DND-41 (cell line): Measurements from ENCODE around the gene DNAH3.

Source experiments
- ATAC-seq: fragments of 200-7000 bp; cut with Tn5 transposase; 3 replicates; pipeline ENCODE4 v1.9.1; 2021; ENCODE audit warnings: low read depth; ENCODE audit not compliant: insufficient read depth
- DNase-seq: peaks from one replicate; pipeline ENCODE4 v3.0.0-alpha.2; 2020
- H2AFZ ChIP-seq: 2 replicates; pipeline ENCODE4 v1.6.0; 2012; ENCODE audit warnings: low read depth, low read length
- H3K27ac ChIP-seq: 2 replicates; pipeline ENCODE4 v1.5.1; 2012; ENCODE audit warnings: low read length, inconsistent platforms
- H3K27me3 ChIP-seq: fragments of 200-600 bp; sonication (generic); 2 replicates; pipeline ENCODE4 v1.6.0; 2012; ENCODE audit warnings: low read length, mild to moderate bottlenecking, inconsistent platforms; ENCODE audit not compliant: insufficient read depth, poor library complexity
- H3K36me3 ChIP-seq: 2 replicates; pipeline ENCODE4 v1.5.1; 2012; ENCODE audit warnings: low read length, inconsistent platforms; ENCODE audit not compliant: insufficient read depth
- H3K4me1 ChIP-seq: 2 replicates; pipeline ENCODE4 v1.5.1; 2012; ENCODE audit warnings: mild to moderate bottlenecking, low read length; ENCODE audit not compliant: insufficient read depth
- H3K4me2 ChIP-seq: 2 replicates; pipeline ENCODE4 v1.6.0; 2012; ENCODE audit warnings: mild to moderate bottlenecking, moderate library complexity, low read length, inconsistent platforms; ENCODE audit not compliant: insufficient read depth
- H3K4me3 ChIP-seq, 2 experiments: fragments of 200-600 bp in 1 of 2; shearing (Covaris generic) in 1 of 2; 2 replicates each; pipeline ENCODE4 v1.5.1; 2012 to 2016; ENCODE audit warnings: inconsistent platforms in 2 of 2, low read length in 2 of 2, mild to moderate bottlenecking in 2 of 2, low read depth in 1 of 2, moderate library complexity in 1 of 2
- H3K79me2 ChIP-seq: 2 replicates; pipeline ENCODE4 v1.6.0; 2012; ENCODE audit warnings: low read length, inconsistent platforms; ENCODE audit not compliant: insufficient read depth
- H3K9ac ChIP-seq: 2 replicates; pipeline ENCODE4 v1.6.0; 2012; ENCODE audit warnings: low read depth, mild to moderate bottlenecking, inconsistent platforms, low read length, moderate library complexity
- H3K9me3 ChIP-seq: 2 replicates; pipeline ENCODE4 v1.5.1; 2012; ENCODE audit warnings: low read length, moderate library complexity, mild to moderate bottlenecking, inconsistent platforms; ENCODE audit not compliant: insufficient read depth, severe bottlenecking
- H4K20me1 ChIP-seq: 2 replicates; pipeline ENCODE4 v1.6.0; 2012; ENCODE audit warnings: low read length; ENCODE audit not compliant: insufficient read depth
- CTCF ChIP-seq: IDR thresholded peaks from 2 replicates; pipeline ENCODE4 v1.5.1; 2012; ENCODE audit warnings: borderline replicate concordance, low read length, moderate library complexity, mild to moderate bottlenecking; ENCODE audit not compliant: poor library complexity, severe bottlenecking; ENCODE audit errors: extremely low read depth
- EZH2 ChIP-seq: IDR thresholded peaks from 3 replicates; pipeline ENCODE4 v1.6.1; 2012; ENCODE audit warnings: borderline replicate concordance, low read depth, mild to moderate bottlenecking, moderate library complexity, low read length, inconsistent platforms; ENCODE audit not compliant: severe bottlenecking

DNAH3 gene

GRCh38 chr16:20894388-20894787 is 256.3 kb downstream of the DNAH3 start:
- Histone ChIP-seq H3K79me2 (peaks cover 5% of the 10 kb centered on the region), H3K9ac (no peak overlapping the region), H3K27me3 (no peaks in the 10 kb centered on the region), H2AFZ (no peak overlapping the region), H4K20me1 (0 out of 2 replicates have a peak, but pooled peaks cover 2% of the 10 kb centered on the region), H3K4me3 (no peak overlapping the region), H3K4me2 (no peak overlapping the region), H3K4me1 (peaks cover 10% of the 10 kb centered on the region), H3K27ac (no peak overlapping the region), H3K36me3 (no peaks in the 10 kb centered on the region; the same call in 1 of the 2 replicates), H3K9me3 (no peaks in the 10 kb centered on the region)
- ATAC-seq (no peak), DNase-seq (no peak)
- TF ChIP-seq EZH2 (no peak), CTCF (no peak)

GRCh38 chr16:20889625-20890275 is 260.9 kb downstream of the DNAH3 start:
- DNase-seq (no peak), ATAC-seq (no peak)
- H3K27me3 ChIP-seq = no peaks in the 10 kb centered on the region
- TF ChIP-seq CTCF (no peak), EZH2 (no peak)
- H3K4me1 ChIP-seq = peaks cover 6% of the 10 kb centered on the region
- no peaks in the 10 kb centered on the region for H3K79me2 ChIP-seq
- no peak overlapping the region for H3K27ac ChIP-seq
- H4K20me1 ChIP-seq = peaks cover 6% of the 10 kb centered on the region; the same call in 1 of the 2 replicates
- H3K9ac ChIP-seq = no peak overlapping the region
- H3K4me3 ChIP-seq = no peak overlapping the region
- H3K9me3 ChIP-seq = no peaks in the 10 kb centered on the region
- H3K36me3 ChIP-seq = no peaks in the 10 kb centered on the region; the same call in 1 of the 2 replicates
- no peak overlapping the region for H3K4me2 ChIP-seq
- no peak overlapping the region for H2AFZ ChIP-seq

GRCh38 chr16:20887207-20887606 is 263.4 kb downstream of the DNAH3 start:
- no peak overlapping the region for H3K27ac ChIP-seq
- H2AFZ ChIP-seq = no peak overlapping the region
- no peak overlapping the region for H3K4me2 ChIP-seq
- H3K36me3 ChIP-seq = no peaks in the 10 kb centered on the region; the same call in 1 of the 2 replicates
- TF ChIP-seq CTCF (no peak), EZH2 (no peak)
- no peaks in the 10 kb centered on the region for H3K27me3 ChIP-seq
- DNase-seq (no peak), ATAC-seq (no peak)
- H3K4me1 ChIP-seq = peaks cover 21% of the 10 kb centered on the region
- H3K9ac ChIP-seq = no peak overlapping the region
- H3K4me3 ChIP-seq = no peak overlapping the region
- H3K9me3 ChIP-seq = no peaks in the 10 kb centered on the region
- H4K20me1 ChIP-seq = peaks cover 6% of the 10 kb centered on the region; the same call in 1 of the 2 replicates
- H3K79me2 ChIP-seq = no peaks in the 10 kb centered on the region
